Stimulated activated CD8-positive, alpha-beta memory T cell treated with anti-CD3 and anti-CD28 coated beads, Interleukin-7, amount 100 ng/mL, for 4 hours (primary cell): ENCODE data around the gene USP17L18.
"Not testable (repeated sequence)": the region's sequence is repeated elsewhere in the genome, so short reads cannot be mapped to it uniquely, and the experiment has no call there.

Experiments used
- DNase-seq, 2 donors: peaks; one replicate each; pipeline ENCODE4 v3.0.0-alpha.2; 2020; ENCODE audit warnings: low read depth in 2 of 2

The USP17L18 gene

GRCh38 chr4:9247953-9248680 lies at the start of gene USP17L18:
Gene USP17L18, plus strand, starts transcription at chr4:9248630. Its CDS starts 0 bp downstream, at chr4:9248630.
- not testable (repeated sequence) for DNase-seq

- not testable (repeated sequence) for DNase-seq
These were observed 38.1 kb upstream of the USP17L18 start, which contains the start of gene USP17L10 for GRCh38 chr4:9210357-9210756. Gene USP17L10, plus strand, starts transcription at chr4:9210657. Its CDS starts 0 bp downstream, at chr4:9210657.

- DNase-seq, result not testable (repeated sequence)
These were observed 33.7 kb upstream of the USP17L18 start for GRCh38 chr4:9214701-9215100.

- not testable (repeated sequence) for DNase-seq
These were observed 33.3 kb upstream of the USP17L18 start, which contains the start of gene USP17L11 for GRCh38 chr4:9215105-9215504. Gene USP17L11, plus strand, starts transcription at chr4:9215405. Its CDS starts 0 bp downstream, at chr4:9215405.

- DNase-seq, result not testable (repeated sequence)
These were observed 28.6 kb upstream of the USP17L18 start, which contains the start of gene USP17L12 for GRCh38 chr4:9219852-9220251. Gene USP17L12, plus strand, starts transcription at chr4:9220152. Its CDS starts 0 bp downstream, at chr4:9220152.

- not testable (repeated sequence) for DNase-seq
These were observed 23.8 kb upstream of the USP17L18 start, which contains the start of gene USP17L13 for GRCh38 chr4:9224596-9224995. Gene USP17L13, plus strand, starts transcription at chr4:9224896. Its CDS starts 0 bp downstream, at chr4:9224896.

GRCh38 chr4:9230249-9230648 lies 18.2 kb upstream of the USP17L18 start:
- DNase-seq, result not testable (repeated sequence)

GRCh38 chr4:9234085-9234484 lies 14.3 kb upstream of the USP17L18 start, which contains the start of gene USP17L15:
Gene USP17L15, plus strand, starts transcription at chr4:9234385. Its CDS starts 0 bp downstream, at chr4:9234385.
- not testable (repeated sequence) for DNase-seq

- DNase-seq, result not testable (repeated sequence)
These were observed 10.0 kb upstream of the USP17L18 start for GRCh38 chr4:9238461-9238860.

GRCh38 chr4:9243579-9243978 lies 4.9 kb upstream of the USP17L18 start, which contains the start of gene USP17L17:
Gene USP17L17, plus strand, starts transcription at chr4:9243879. Its CDS starts 0 bp downstream, at chr4:9243879.
- not testable (repeated sequence) for DNase-seq

- DNase-seq, result not testable (repeated sequence)
These were observed 4.6 kb downstream of the USP17L18 start, which contains the start of gene USP17L19 for GRCh38 chr4:9253078-9253477. Gene USP17L19, plus strand, starts transcription at chr4:9253378. Its CDS starts 0 bp downstream, at chr4:9253378.

- not testable (repeated sequence) for DNase-seq
These were observed 9.4 kb downstream of the USP17L18 start, which contains the start of gene USP17L20 for GRCh38 chr4:9257824-9258223. Gene USP17L20, plus strand, starts transcription at chr4:9258124. Its CDS starts 0 bp downstream, at chr4:9258124.

- DNase-seq, result not testable (repeated sequence)
These were observed 14.1 kb downstream of the USP17L18 start, which contains the start of gene USP17L21 for GRCh38 chr4:9262572-9262971. Gene USP17L21, plus strand, starts transcription at chr4:9262872. Its CDS starts 0 bp downstream, at chr4:9262872.

GRCh38 chr4:9267319-9267718 lies 18.9 kb downstream of the USP17L18 start, which contains the start of gene USP17L22:
Gene USP17L22, plus strand, starts transcription at chr4:9267619. Its CDS starts 0 bp downstream, at chr4:9267619.
- DNase-seq, result not testable (repeated sequence)

GRCh38 chr4:9271719-9272118 lies 23.3 kb downstream of the USP17L18 start:
- not testable (repeated sequence) for DNase-seq
